NCI-H2107 (cell line): ENCODE measurements around the gene TCF25.
"Not testable (repeated sequence)": the region's sequence is repeated elsewhere in the genome, so short reads cannot be mapped to it uniquely, and the experiment has no call there.

Source experiments
- DNase-seq: peaks from one replicate; lab custom pipeline; 2025; lab: John Stamatoyannopoulos, UW

TCF25 gene

GRCh38 chr16:89873109-89873971 is at the start of gene TCF25:
Gene TCF25 (plus strand): TSS chr16:89873592. CDS start chr16:89873668, 76 bp downstream.
- DNase-seq, result peak; percentile 84

- not testable (repeated sequence) for DNase-seq
Measured at GRCh38 chr16:89823824-89824148, 49.6 kb upstream of the TCF25 start.

- DNase-seq, result no peak
Measured at GRCh38 chr16:89826531-89827382, 46.6 kb upstream of the TCF25 start.

GRCh38 chr16:89827383-89828198 is 45.8 kb upstream of the TCF25 start:
- DNase-seq, result no peak

- no peak for DNase-seq
Measured at GRCh38 chr16:89828199-89828869, 45.1 kb upstream of the TCF25 start, which contains the start of gene SPIRE2. Gene SPIRE2 (plus strand): TSS chr16:89828475. CDS start chr16:89828551, 76 bp downstream.

GRCh38 chr16:89828870-89829629 is 44.3 kb upstream of the TCF25 start:
- no peak for DNase-seq

- DNase-seq, result peak; percentile 74
Measured at GRCh38 chr16:89829630-89830437, 43.6 kb upstream of the TCF25 start.

GRCh38 chr16:89831810-89832328 is 41.5 kb upstream of the TCF25 start:
- DNase-seq, result no peak

GRCh38 chr16:89833664-89834363 is 39.6 kb upstream of the TCF25 start:
- DNase-seq, result not testable (repeated sequence)

- DNase-seq, result not testable (repeated sequence)
Measured at GRCh38 chr16:89834813-89835363, 38.5 kb upstream of the TCF25 start.

GRCh38 chr16:89836484-89836883 is 36.9 kb upstream of the TCF25 start:
- not testable (repeated sequence) for DNase-seq

GRCh38 chr16:89837014-89837546 is 36.3 kb upstream of the TCF25 start:
- no peak for DNase-seq

GRCh38 chr16:89841275-89841674 is 32.1 kb upstream of the TCF25 start:
- DNase-seq, result no peak

- DNase-seq, result no peak
Measured at GRCh38 chr16:89842471-89843408, 30.7 kb upstream of the TCF25 start.

- DNase-seq, result no peak
Measured at GRCh38 chr16:89843409-89844350, 29.7 kb upstream of the TCF25 start.

GRCh38 chr16:89844739-89845339 is 28.6 kb upstream of the TCF25 start:
- DNase-seq, result no peak
